Measurements from ENCODE around the gene PTPRK.

- TF ChIP-seq POLR2A (IDR thresholded peaks at IDR 0.05; ENCODE audit: low read length): no peak
- no peak for TF ChIP-seq GATA1 (IDR thresholded peaks at IDR 0.05; ENCODE audit: low read depth, low read length)
Observed at GRCh38 chr6:128367437-128367836, 153.0 kb downstream of the PTPRK start.

All from erythroblast (primary cell).